Chondrocyte (in vitro differentiated cells): ENCODE results near the gene HLA-DQA1. TPM values are rescaled to one million over a fixed set of nuclear protein-coding genes. Genes with fewer than 3 reads are reported as not detected.
"Not testable (repeated sequence)": the region's sequence is repeated elsewhere in the genome, so short reads cannot be mapped to it uniquely, and the experiment has no call there.

Source experiments
- DNase-seq: peaks from one replicate; pipeline ENCODE4 v3.0.0; 2021; ENCODE audit warnings: mixed read lengths, low spot score
- H3K27ac Mint-ChIP-seq: one replicate; pipeline ENCODE4 v1.8.0; 2021; ENCODE audit warnings: mild to moderate bottlenecking, moderate library complexity, mixed read lengths; ENCODE audit not compliant: unreplicated experiment
- H3K27me3 Mint-ChIP-seq: 2 replicates; pipeline ENCODE4 v1.8.0; 2021; ENCODE audit warnings: low read depth, mixed read lengths
- H3K36me3 Mint-ChIP-seq: 2 replicates; pipeline ENCODE4 v1.8.0; 2021; ENCODE audit warnings: low read depth, mixed read lengths
- H3K4me1 Mint-ChIP-seq: 2 replicates; pipeline ENCODE4 v1.8.0; 2021; ENCODE audit warnings: low read depth, mild to moderate bottlenecking, mixed read lengths
- H3K4me3 Mint-ChIP-seq: one replicate; pipeline ENCODE4 v1.8.0; 2021; ENCODE audit warnings: mild to moderate bottlenecking, moderate library complexity, mixed read lengths; ENCODE audit not compliant: unreplicated experiment
- H3K9me3 Mint-ChIP-seq: 2 replicates; pipeline ENCODE4 v1.8.0; 2021; ENCODE audit warnings: low read depth, mixed read lengths
- total RNA-seq: library from RNA; stranded (reverse); gene quantifications from 3 replicates; pipeline ENCODE4 v1.2.1, GENCODE V29; 2021
- TF ChIP-seq, protein P1 (sequence below): fragments of 200-600 bp; sonication (generic); IDR thresholded peaks from 2 replicates; pipeline ENCODE4 v1.5.0; 2021; ENCODE audit warnings: antibody characterized with exemption, mild to moderate bottlenecking, moderate library complexity

The HLA-DQA1 gene
- total RNA-seq, 1 donor from 2014 or later = not detected

DNA sequence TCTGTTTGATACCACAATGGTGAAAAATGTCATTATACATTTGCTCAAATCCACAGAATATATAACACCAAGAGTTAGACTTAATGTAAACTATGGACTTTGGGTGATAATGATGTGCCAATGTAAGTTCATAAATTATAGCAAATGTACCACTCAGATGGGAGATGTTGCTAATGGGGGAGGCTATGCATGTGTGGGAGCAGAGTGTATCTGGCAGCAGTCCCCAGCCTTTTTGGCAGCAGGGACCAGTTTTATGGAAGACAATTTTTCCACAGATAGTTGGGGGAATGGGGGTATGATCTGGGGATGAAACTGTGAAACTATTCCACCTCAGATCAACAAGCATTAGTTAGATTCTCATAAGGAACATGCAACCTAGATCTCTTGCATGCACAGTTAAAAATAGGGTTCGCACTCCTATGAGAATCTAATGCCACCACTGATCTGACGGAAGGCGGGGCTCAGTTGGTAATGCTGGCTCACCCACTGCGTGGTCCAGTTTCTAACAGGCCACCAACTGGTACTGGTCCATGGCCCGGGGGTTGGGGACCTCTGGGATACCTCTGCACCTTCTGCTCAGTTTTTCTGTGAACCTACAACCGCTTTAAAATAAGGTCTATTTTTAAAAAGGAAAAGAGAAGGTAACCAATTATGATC lies 8.0 kb downstream of the HLA-DQA1 start:
- H3K36me3 Mint-ChIP-seq = no peaks in the 10 kb centered on the region
- H3K9me3 Mint-ChIP-seq = peaks cover 13% of the 10 kb centered on the region
- no peak overlapping the region for H3K27ac Mint-ChIP-seq
- no peak overlapping the region for H3K4me3 Mint-ChIP-seq
- DNase-seq = no peak
- TF ChIP-seq, protein P1, sequence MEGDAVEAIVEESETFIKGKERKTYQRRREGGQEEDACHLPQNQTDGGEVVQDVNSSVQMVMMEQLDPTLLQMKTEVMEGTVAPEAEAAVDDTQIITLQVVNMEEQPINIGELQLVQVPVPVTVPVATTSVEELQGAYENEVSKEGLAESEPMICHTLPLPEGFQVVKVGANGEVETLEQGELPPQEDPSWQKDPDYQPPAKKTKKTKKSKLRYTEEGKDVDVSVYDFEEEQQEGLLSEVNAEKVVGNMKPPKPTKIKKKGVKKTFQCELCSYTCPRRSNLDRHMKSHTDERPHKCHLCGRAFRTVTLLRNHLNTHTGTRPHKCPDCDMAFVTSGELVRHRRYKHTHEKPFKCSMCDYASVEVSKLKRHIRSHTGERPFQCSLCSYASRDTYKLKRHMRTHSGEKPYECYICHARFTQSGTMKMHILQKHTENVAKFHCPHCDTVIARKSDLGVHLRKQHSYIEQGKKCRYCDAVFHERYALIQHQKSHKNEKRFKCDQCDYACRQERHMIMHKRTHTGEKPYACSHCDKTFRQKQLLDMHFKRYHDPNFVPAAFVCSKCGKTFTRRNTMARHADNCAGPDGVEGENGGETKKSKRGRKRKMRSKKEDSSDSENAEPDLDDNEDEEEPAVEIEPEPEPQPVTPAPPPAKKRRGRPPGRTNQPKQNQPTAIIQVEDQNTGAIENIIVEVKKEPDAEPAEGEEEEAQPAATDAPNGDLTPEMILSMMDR = no peak
- peaks cover 1% of the 10 kb centered on the region for H3K27me3 Mint-ChIP-seq
- H3K4me1 Mint-ChIP-seq = no peaks in the 10 kb centered on the region

DNA sequence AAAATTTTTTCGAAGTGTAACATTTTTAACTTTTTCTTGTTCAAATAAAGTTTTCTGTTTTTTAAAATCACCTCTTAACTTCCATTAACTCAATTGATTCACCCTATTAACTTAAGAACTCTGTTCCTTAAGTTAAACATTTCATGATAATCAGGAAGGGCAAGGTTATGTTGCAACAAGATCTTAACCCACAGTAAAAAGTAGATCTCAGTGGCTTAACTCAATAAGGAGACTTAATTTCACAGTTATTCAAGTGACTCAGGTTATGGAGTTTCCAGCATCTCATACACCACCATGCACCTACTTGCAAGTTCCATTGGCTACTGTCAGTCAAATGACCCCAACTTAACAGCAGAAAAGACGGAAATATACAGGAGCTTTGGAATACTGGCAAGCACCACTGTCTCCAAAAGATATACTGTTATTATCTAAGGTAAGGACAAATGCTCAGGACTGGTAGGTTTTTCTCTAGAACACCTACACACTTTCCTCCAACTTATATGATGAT lies 18.1 kb downstream of the HLA-DQA1 start:
- Mint-ChIP-seq H3K27me3 (peaks cover 17% of the 10 kb centered on the region), H3K4me3 (no peak overlapping the region), H3K9me3 (peaks cover 10% of the 10 kb centered on the region), H3K27ac (no peak overlapping the region), H3K4me1 (no peaks in the 10 kb centered on the region), H3K36me3 (no peaks in the 10 kb centered on the region)
- TF ChIP-seq, protein P1 = no peak
- DNase-seq = no peak

DNA sequence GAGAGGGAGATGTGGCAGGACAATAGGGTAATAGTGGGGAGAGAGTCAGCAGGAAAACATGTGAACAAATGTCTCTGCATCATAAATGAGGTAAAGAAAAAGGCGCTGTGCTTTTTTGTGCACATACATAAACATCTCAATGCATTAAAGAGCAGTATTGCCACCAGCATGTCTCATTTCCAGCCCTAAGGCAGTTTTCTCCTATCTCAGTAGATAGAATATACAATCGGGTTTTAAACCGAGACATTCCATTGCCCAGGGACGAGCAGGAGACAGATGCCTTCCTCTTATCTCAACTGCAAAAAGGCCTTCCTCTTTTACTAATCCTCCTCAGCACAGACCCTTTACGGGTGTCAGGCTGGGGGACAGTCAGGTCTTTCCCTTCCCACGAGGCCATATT lies 20.1 kb downstream of the HLA-DQA1 start:
- H3K4me1 Mint-ChIP-seq, H3K27ac Mint-ChIP-seq, H3K36me3 Mint-ChIP-seq, H3K9me3 Mint-ChIP-seq, DNase-seq, H3K4me3 Mint-ChIP-seq: not testable (repeated sequence)
- peaks cover 20% of the 10 kb centered on the region for H3K27me3 Mint-ChIP-seq

DNA sequence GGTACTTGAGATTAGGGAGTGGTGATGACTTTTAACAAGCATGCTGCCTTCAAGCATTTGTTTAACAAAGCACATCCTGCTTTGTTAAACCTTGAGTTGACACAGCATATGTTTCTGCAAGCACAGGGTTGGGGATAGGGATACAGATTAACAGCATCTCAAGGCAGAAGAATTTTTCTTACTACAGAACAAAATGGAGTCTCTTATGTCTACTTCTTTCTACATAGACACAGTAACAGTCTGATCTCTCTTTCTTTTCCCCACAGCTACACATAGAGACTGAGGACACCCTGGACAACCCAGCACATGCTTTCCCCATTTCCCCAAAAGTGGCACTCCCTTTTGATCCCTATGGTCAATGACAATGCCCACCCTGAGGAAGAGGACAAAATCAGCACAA lies 20.6 kb downstream of the HLA-DQA1 start:
- DNase-seq, H3K27ac Mint-ChIP-seq, H3K9me3 Mint-ChIP-seq, H3K4me3 Mint-ChIP-seq, H3K4me1 Mint-ChIP-seq, H3K36me3 Mint-ChIP-seq: not testable (repeated sequence)
- peaks cover 25% of the 10 kb centered on the region for H3K27me3 Mint-ChIP-seq

DNA sequence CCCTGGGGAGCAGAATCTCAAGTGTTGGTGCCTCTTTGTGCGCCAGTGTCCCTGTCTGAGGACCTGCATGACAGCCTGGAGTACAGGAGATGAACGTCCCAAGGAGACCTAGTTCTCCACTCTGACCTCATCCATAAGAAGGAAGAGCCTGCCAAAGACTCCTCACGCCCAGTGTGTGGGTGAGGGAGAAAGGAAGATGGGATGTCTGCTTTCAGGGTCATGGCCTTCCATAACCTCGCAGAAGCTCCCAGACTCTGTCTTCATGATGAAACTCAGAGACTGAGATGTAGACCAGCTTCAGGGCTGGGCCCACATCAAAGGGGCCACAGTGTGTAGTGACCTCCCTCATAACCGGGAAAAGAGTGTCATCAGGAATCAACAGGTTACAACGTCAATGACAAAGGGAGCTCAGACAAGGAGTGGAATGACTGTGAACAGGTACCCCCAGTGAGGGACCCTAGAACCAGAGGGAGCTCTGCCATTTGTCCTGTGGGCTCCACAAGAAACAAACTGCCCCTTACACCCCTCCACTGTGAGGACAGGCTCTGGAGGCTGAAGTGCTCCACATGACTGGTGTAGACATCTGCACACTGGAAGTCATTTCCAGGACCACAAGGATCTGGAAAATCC lies 21.2 kb downstream of the HLA-DQA1 start:
- Mint-ChIP-seq H3K27ac (no peak overlapping the region), H3K9me3 (peaks cover 10% of the 10 kb centered on the region), H3K4me3 (no peak overlapping the region), H3K36me3 (no peaks in the 10 kb centered on the region), H3K4me1 (no peaks in the 10 kb centered on the region), H3K27me3 (peaks cover 31% of the 10 kb centered on the region)
- DNase-seq = no peak
- TF ChIP-seq, protein P1 = no peak

DNA sequence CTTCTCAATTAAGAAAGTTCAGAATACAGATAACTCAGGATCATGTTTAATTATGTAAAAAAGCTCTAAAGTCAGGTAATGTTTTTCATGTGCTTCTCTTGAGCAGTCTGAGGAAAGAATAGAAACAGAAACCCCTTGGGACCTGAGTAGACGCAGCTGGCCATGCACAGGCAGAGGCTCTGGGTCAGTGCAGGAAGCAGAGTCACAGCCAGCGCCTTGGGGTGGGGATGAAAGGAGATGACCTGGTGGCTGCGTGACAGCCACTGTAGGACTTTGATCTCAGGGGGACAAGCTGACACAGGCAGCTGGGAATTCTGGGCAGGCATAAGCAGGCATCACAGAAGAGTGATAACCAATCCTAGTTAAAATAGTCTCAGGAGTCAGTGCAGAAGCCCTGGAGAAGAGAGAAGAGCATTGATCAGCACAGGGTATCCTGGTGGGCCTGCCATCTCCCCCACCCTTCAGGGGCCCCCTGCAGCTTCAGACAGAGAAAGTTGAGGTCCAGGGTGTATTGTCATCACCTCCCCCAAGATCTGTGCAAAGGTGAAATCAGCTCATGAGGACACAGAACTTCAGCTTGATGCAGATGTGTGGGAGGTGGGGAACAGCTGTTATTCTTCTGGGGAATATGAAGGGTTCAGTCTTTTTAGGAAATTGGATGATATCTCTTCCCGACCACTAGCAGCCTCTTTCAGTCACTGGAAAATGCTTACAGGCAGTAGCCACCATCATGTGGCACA lies 22.8 kb downstream of the HLA-DQA1 start:
- Mint-ChIP-seq H3K27ac (no peak overlapping the region), H3K4me3 (no peak overlapping the region), H3K36me3 (no peaks in the 10 kb centered on the region), H3K4me1 (no peaks in the 10 kb centered on the region), H3K9me3 (peaks cover 10% of the 10 kb centered on the region), H3K27me3 (peaks cover 43% of the 10 kb centered on the region)
- no peak for DNase-seq
- TF ChIP-seq, protein P1 = no peak
